Endothelial cell of umbilical vein (primary cell): ENCODE data around the gene ADGRD1.

Source experiments
- CTCF ChIP-seq, 2 donors: IDR thresholded peaks; 1 replicate in 1 of 2; 2 replicates in 1 of 2; pipeline ENCODE4 v1.5.1; 2011; ENCODE audit warnings: low read length in 2 of 2, mild to moderate bottlenecking in 2 of 2, moderate library complexity in 2 of 2, control low read depth in 1 of 2, inconsistent platforms in 1 of 2, low read depth in 1 of 2; ENCODE audit not compliant: insufficient read depth in 1 of 2; ENCODE audit errors: extremely low read depth in 1 of 2
- EZH2 ChIP-seq: IDR thresholded peaks from 2 replicates; pipeline ENCODE4 v1.6.1; 2012; ENCODE audit warnings: borderline replicate concordance, low read depth, mild to moderate bottlenecking, moderate library complexity, low read length, inconsistent platforms; ENCODE audit not compliant: severe bottlenecking
- GATA2 ChIP-seq: IDR thresholded peaks from 2 replicates; pipeline ENCODE4 v1.7.0; 2011; ENCODE audit warnings: low read depth, mild to moderate bottlenecking, moderate library complexity, mixed read lengths, low read length; ENCODE audit not compliant: insufficient read length, insufficient read depth

GRCh38 chr12:130937063-130937462 is 16.6 kb upstream of the ADGRD1 start:
- no peak for TF ChIP-seq CTCF (IDR thresholded peaks at IDR 0.05; ENCODE audit: extremely low read depth in 1 of 2, insufficient read depth in 1 of 2, low read depth in 1 of 2, low read length in 2 of 2)
- no peak for TF ChIP-seq EZH2
- TF ChIP-seq GATA2: no peak
